Upper lobe of left lung (tissue), 6 donors: ENCODE measurements around the gene KMT2A. TPM values are rescaled to one million over a fixed set of nuclear protein-coding genes. Genes with fewer than 3 reads are reported as not detected.
A peak's percentile ranks its signal among the peaks of the same experiment; 100 is the strongest.
"Not testable (repeated sequence)": the region's sequence is repeated elsewhere in the genome, so short reads cannot be mapped to it uniquely, and the experiment has no call there.

ENCODE experiments used
- ATAC-seq, 2 donors: fragments of 200-7000 bp; cut with Tn5 transposase; one replicate each; pipeline ENCODE4 v1.9.1; 2022; ENCODE audit warnings: mild to moderate bottlenecking in 2 of 2, moderate library complexity in 2 of 2; ENCODE audit not compliant: low FRiP score in 2 of 2
- DNase-seq, 2 donors: peaks; one replicate each; pipeline ENCODE4 v3.0.0-alpha.2; 2019 to 2020
- H3K27ac ChIP-seq, 4 donors: fragments of 200-600 bp; sonication (generic); one replicate each; pipeline ENCODE4 v1.5.1; 2016 to 2019
- H3K27me3 ChIP-seq, 4 donors: fragments of 200-600 bp; sonication (generic); one replicate each; pipeline ENCODE4 v1.5.1; 2017 to 2019
- H3K36me3 ChIP-seq, 4 donors: fragments of 200-600 bp; sonication (generic); one replicate each; pipeline ENCODE4 v1.5.1; 2016 to 2019
- H3K4me1 ChIP-seq, 4 donors: fragments of 200-600 bp; sonication (generic); one replicate each; pipeline ENCODE4 v1.5.1; 2018 to 2019
- H3K4me3 ChIP-seq, 4 donors: fragments of 200-600 bp; sonication (generic); one replicate each; pipeline ENCODE4 v1.5.1; 2017 to 2019; ENCODE audit warnings: mild to moderate bottlenecking in 2 of 4, moderate library complexity in 1 of 4
- H3K9me3 ChIP-seq, 4 donors: fragments of 200-600 bp; sonication (generic); one replicate each; pipeline ENCODE4 v1.5.1; 2018 to 2019
- CTCF ChIP-seq, 6 experiments: fragments of 450-650 bp in 4 of 6; fragments of 200-600 bp in 2 of 6; sonication (generic) in 2 of 6; IDR thresholded peaks; one replicate each; pipeline ENCODE4 v1.5.1; 2016 to 2019; ENCODE audit warnings: antibody characterized with exemption in 6 of 6
- EP300 ChIP-seq, 4 donors: sonication (generic); formaldehyde crosslinking; IDR thresholded peaks; one replicate each; pipeline ENCODE4 v1.5.1; 2017; ENCODE audit warnings: antibody characterized with exemption in 4 of 4, control low read depth in 2 of 4
- POLR2A ChIP-seq, 4 donors: fragments of 450-650 bp; IDR thresholded peaks; one replicate each; pipeline ENCODE4 v1.5.1; 2016 to 2017; ENCODE audit warnings: antibody characterized with exemption in 4 of 4, mild to moderate bottlenecking in 2 of 4
- POLR2AphosphoS5 ChIP-seq, 2 donors: sonication (generic); formaldehyde crosslinking; IDR thresholded peaks; one replicate each; pipeline ENCODE4 v1.5.1; 2017; ENCODE audit warnings: antibody characterized with exemption in 2 of 2
- WGBS, 2 donors: methylation state at CpG; one replicate each; pipeline ENCODE4 v1.1.5; 2017 to 2018; 5-methylcytosine and 5-hydroxymethylcytosine counted together
- total RNA-seq, 6 donors: library from RNA; depleted of rRNA in 4 of 6; stranded (reverse); fragments of >200 nt in 4 of 6; gene quantifications; one replicate each; pipeline versions ENCODE4 v1.1.0 to v1.2.1, GENCODE V29; 2016 to 2021
- donor health status: DM: no; HTN: no; CAD: no; lungs with moderate emphysema.
- donor health status: DM: no; HTN: yes; CAD: no; lungs with severe emphysema.

KMT2A gene
- total RNA-seq, 6 donors from 2014 or later: 42.0 to 97.1 (median 58.4) TPM

GRCh38 chr11:118401151-118401879, 35.0 kb upstream of the KMT2A start, which contains the start of gene ATP5MG:
TSS of gene ATP5MG (plus strand) at chr11:118401606. CDS start at chr11:118401666, 60 bp downstream.
- H3K9me3 ChIP-seq: no peaks in the 10 kb centered on the region
- DNase-seq: peak; percentile 85 to 88
- H3K27me3 ChIP-seq: no peaks in the 10 kb centered on the region
- H3K36me3 ChIP-seq: peaks cover 0 to 30% (median 2%) of the 10 kb centered on the region in 4 donors
- peak within 1 kb of the TSS; percentile 83 to 90 (median 87) for H3K27ac ChIP-seq
- H3K4me3 ChIP-seq: peak within 1 kb of the TSS; percentile 70 to 93 (median 86)
- TF ChIP-seq POLR2AphosphoS5 (IDR thresholded peaks at IDR 0.05) (peak; percentile 29 to 55), EP300 (IDR thresholded peaks at IDR 0.05) (no peak), POLR2A (IDR thresholded peaks at IDR 0.05) (peak in 3 of 4 donors; percentile 49 to 71 (median 52)), CTCF (IDR thresholded peaks at IDR 0.05) (peak in 2 of 6 experiments; percentile 17 to 22)
- ATAC-seq: peak; percentile 89 to 95
- H3K4me1 ChIP-seq: peaks cover 20 to 35% (median 29%) of the 10 kb centered on the region in 4 donors
- WGBS, 2 donors: 0 to 1% methylated on average over 23 to 49 of the region's 51 CpGs

- Histone ChIP-seq H3K27me3 (no peaks in the 10 kb centered on the region), H3K4me1 (peaks cover 20 to 35% (median 29%) of the 10 kb centered on the region in 4 donors), H3K4me3 (peak overlapping the region; percentile 70 to 93 (median 86)), H3K36me3 (peaks cover 0 to 30% (median 8%) of the 10 kb centered on the region in 4 donors), H3K27ac (peak overlapping the region; percentile 83 to 90 (median 87)), H3K9me3 (no peaks in the 10 kb centered on the region)
- TF ChIP-seq POLR2AphosphoS5 (IDR thresholded peaks at IDR 0.05) (peak in 1 of 2 donors; percentile 28), POLR2A (IDR thresholded peaks at IDR 0.05) (no peak), EP300 (IDR thresholded peaks at IDR 0.05) (no peak), CTCF (IDR thresholded peaks at IDR 0.05) (no peak)
- ATAC-seq (peak; percentile 42 to 71), DNase-seq (no peak)
- 1% methylated on average over 21 to 22 of the region's 22 CpGs for whole genome bisulfite sequencing, 2 donors
Observed at GRCh38 chr11:118401880-118402590, 34.3 kb upstream of the KMT2A start.

DNA sequence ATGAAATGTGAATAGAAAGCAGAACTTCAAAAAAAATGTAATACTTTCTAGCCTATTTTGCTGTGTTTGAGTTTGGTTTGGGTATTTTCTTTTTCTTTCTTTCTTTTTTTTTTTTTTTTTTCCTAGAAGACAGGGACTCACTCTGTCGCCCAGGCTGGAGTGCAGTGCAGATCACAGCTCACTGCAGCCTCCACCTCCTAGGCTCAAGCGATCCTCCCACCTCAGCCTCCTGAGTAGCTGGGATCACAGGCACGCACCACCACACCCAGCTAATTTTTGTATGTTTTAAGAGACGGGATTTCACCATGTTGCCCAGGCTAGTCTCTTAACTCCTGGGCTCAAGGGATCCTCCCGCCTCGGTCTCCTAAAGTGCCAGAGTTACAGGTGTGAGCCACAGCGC, 33.7 kb upstream of the KMT2A start:
- Histone ChIP-seq H3K4me3 (peak overlapping the region; percentile 70 to 93 (median 86)), H3K4me1 (peaks cover 20 to 35% (median 29%) of the 10 kb centered on the region in 4 donors), H3K27ac (peak overlapping the region; percentile 6 to 90 (median 68)), H3K36me3 (peaks cover 0 to 31% (median 13%) of the 10 kb centered on the region in 4 donors)
- 75 to 77% methylated on average over 7 of the region's 7 CpGs for WGBS, 2 donors
- DNase-seq, ATAC-seq, H3K9me3 ChIP-seq, H3K27me3 ChIP-seq: not testable (repeated sequence)

DNA sequence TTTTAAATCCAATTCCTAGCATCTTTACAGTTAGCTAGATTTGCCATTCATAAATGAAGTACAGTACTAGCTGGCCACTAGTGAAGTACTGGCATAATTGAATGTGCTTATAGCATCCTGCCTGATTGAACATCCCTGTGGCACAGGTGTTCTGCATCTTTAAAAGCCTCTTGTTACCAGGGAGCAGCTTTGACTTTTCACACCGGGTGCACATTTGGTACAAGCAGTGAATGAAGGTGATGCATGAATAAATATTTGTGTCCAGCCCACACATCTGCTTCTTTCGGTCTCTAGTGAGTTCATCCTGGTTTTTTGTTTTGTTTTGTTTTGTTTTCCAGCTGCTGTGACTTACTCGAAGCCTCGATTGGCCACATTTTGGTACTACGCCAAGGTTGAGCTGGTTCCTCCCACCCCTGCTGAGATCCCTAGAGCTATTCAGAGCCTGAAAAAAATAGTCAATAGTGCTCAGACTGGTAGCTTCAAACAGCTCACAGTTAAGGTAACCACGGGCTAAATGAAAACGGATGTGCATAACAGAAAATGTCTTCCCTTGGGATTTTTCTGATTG, 29.6 kb upstream of the KMT2A start:
- peaks cover 0 to 56% (median 26%) of the 10 kb centered on the region in 4 donors for H3K36me3 ChIP-seq
- no peak for TF ChIP-seq EP300 (IDR thresholded peaks at IDR 0.05)
- ATAC-seq (no peak), DNase-seq (no peak)
- no peaks in the 10 kb centered on the region for H3K9me3 ChIP-seq
- H3K27ac ChIP-seq: no peak overlapping the region
- 70 to 75% methylated on average over 7 of the region's 7 CpGs for WGBS, 2 donors
- peaks cover 20 to 30% (median 25%) of the 10 kb centered on the region in 4 donors for H3K4me1 ChIP-seq
- no peaks in the 10 kb centered on the region for H3K27me3 ChIP-seq
- H3K4me3 ChIP-seq: no peak overlapping the region

DNA sequence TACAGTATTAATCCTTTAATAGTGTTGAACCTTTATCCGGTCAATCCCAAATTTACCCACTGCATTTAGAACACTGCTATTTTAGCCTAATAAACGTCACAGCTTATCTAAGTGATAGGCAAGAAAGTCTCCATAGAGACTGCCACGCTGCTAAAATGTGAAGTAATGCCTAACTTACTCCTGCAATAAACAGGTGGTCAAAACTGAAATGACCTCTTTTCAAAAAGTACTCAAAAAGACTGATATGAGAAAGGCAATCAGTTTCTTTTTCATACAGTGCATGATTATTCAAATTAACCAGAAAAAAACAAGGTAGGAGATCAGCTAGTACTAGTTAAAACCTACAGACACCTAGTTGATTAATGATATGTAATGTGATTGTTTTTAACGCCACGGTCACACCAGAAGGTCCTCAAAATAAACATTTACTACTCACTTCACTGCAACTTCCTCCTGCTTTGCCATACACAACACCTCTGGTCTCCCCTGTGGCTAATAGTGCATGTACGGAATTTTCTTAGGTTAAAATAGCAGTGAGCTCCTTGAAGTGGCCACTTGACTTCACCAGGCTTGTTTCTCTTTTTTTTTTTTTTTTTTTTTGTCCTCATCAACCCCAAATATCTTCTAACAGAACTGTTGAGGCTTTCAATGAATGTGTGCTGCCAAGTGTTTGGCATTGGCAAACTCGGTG, 26.1 kb upstream of the KMT2A start:
- Histone ChIP-seq H3K36me3 (peaks cover 0 to 54% (median 31%) of the 10 kb centered on the region in 4 donors), H3K4me1 (no peaks in the 10 kb centered on the region), H3K4me3 (no peak overlapping the region), H3K9me3 (no peaks in the 10 kb centered on the region), H3K27ac (no peak overlapping the region), H3K27me3 (no peaks in the 10 kb centered on the region)
- DNase-seq (no peak), ATAC-seq (no peak)
- 65 to 69% methylated on average over 7 of the region's 7 CpGs for WGBS, 2 donors
- no peak for TF ChIP-seq POLR2AphosphoS5 (IDR thresholded peaks at IDR 0.05)
- no peak for TF ChIP-seq EP300 (IDR thresholded peaks at IDR 0.05)
- no peak for TF ChIP-seq POLR2A (IDR thresholded peaks at IDR 0.05)
- no peak for TF ChIP-seq CTCF (IDR thresholded peaks at IDR 0.05)
